Muscle layer of duodenum (tissue), 2 donors: ENCODE results near the gene POLR1A.

ENCODE experiments used
- H3K27ac ChIP-seq: one replicate; pipeline ENCODE4 v1.7.0; 2013; ENCODE audit warnings: mild to moderate bottlenecking, low read length
- H3K27me3 ChIP-seq: one replicate; pipeline ENCODE4 v1.7.0; 2013; ENCODE audit warnings: low read depth, mild to moderate bottlenecking, control low read depth, low read length
- H3K36me3 ChIP-seq, 2 donors: one replicate each; pipeline ENCODE4 v1.7.0; 2013; ENCODE audit warnings: low read length in 2 of 2, control low read depth in 1 of 2, mild to moderate bottlenecking in 1 of 2; ENCODE audit not compliant: insufficient read depth in 2 of 2, control insufficient read depth in 1 of 2
- H3K4me1 ChIP-seq, 2 donors: one replicate each; pipeline ENCODE4 v1.7.0; 2013; ENCODE audit warnings: low read length in 2 of 2, mild to moderate bottlenecking in 2 of 2, control low read depth in 1 of 2, moderate library complexity in 1 of 2; ENCODE audit not compliant: insufficient read depth in 2 of 2, control insufficient read depth in 1 of 2
- H3K4me3 ChIP-seq, 2 donors: one replicate each; pipeline ENCODE4 v1.7.0; 2013; ENCODE audit warnings: low read length in 2 of 2, low read depth in 1 of 2, mild to moderate bottlenecking in 1 of 2
- H3K9me3 ChIP-seq, 2 donors: one replicate each; pipeline ENCODE4 v1.7.0; 2013; ENCODE audit warnings: low read length in 2 of 2, control low read depth in 1 of 2, mild to moderate bottlenecking in 1 of 2; ENCODE audit not compliant: control insufficient read depth in 1 of 2
- donor health status: healthy.

POLR1A gene

DNA sequence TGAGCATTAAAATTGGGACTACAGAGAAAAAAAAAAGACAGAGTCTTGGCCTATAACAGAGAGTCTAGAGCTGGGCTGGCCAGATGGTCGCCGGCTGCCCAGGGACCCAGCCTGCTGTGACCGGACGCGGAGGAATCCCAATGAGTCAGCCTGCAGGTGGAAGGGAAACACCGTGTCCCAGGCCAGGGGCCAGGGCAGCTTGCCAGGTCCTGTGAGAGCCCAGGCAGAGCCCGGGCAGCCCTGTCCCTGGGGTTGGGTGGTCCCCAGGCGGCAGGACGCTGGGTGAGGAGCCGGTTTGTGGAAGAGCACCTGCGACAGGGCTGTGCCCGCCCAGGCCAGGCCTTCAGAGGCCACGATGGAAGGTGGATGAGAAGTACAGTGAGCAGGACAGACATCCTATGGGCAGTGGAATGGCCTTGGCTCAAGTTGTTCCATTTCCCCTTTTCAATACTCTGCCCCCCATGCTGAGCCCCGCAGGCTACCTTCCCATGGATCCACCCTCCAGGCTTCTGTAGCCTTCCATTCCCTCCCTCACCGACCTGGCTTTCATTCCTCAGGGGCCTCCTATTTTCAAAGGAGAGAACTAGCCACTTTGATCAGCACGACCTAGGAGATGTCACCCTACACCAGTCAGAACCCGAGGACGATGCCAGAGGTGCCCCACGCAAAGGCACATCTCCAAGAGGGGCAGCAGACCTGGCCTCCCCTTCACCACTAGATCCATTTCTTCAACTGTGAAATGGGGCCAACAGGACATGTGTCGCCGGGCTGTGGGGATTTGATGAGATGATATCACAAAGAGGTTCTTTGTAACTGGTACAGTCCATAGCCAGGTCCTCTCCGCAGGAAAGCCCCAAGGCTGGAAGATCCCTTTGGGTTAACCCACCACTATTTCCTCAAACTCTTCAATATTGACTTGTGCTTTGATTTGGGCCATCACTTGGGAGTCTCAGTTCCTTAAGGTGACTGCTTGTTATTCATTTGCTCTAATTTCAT is 87.5 kb downstream of the POLR1A start:
- Histone ChIP-seq H3K27ac (no peak overlapping the region), H3K27me3 (no peaks in the 10 kb centered on the region), H3K9me3 (peaks cover 4 to 7% of the 10 kb centered on the region in 2 donors), H3K36me3 (no peaks in the 10 kb centered on the region), H3K4me3 (no peak overlapping the region), H3K4me1 (peaks cover 0 to 3% of the 10 kb centered on the region in 2 donors)

DNA sequence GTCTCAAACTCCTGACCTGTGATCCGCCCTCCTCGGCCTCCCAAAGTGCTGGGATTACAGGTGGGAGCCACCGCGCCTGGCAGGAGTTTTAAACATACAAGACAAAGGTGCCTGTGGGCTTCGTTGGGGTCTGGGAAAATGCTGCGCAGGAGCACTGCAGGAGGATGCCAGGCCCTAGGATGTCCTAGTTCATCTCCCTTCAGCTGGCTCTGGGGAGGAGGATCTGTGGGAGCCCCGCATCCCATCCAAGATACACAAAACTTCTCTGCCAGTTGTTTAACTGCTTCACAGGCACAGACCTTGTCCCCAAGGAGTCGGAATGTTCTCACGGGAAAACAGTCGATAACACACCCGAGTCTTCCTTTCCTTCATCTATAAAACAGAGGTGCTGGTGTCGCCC is 89.1 kb downstream of the POLR1A start:
- H3K9me3 ChIP-seq = peaks cover 4 to 7% of the 10 kb centered on the region in 2 donors
- H3K27ac ChIP-seq = no peak overlapping the region
- peaks cover 0 to 3% of the 10 kb centered on the region in 2 donors for H3K4me1 ChIP-seq
- no peak overlapping the region for H3K4me3 ChIP-seq
- no peaks in the 10 kb centered on the region for H3K27me3 ChIP-seq
- no peaks in the 10 kb centered on the region for H3K36me3 ChIP-seq

DNA sequence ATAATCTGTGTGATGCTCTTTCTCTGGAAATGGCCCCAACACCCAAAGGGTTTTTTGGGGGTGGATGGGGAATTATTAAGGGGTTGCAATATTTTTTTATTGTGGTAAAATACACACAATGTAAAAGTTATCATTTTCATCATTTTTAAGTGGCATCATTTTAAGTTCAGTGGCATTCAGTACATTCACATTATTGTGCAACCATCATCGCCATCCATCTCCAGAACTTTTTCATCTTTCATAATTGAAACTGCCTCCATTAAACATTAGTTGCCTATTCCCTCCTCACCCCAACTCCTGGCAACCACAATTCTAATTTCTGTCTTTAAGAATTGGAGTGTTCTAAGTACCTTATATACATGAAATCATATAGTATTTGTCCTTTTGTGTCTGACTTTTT is 90.0 kb downstream of the POLR1A start:
- H3K4me1 ChIP-seq = no peaks in the 10 kb centered on the region
- H3K27ac ChIP-seq = no peak overlapping the region
- no peaks in the 10 kb centered on the region for H3K36me3 ChIP-seq

DNA sequence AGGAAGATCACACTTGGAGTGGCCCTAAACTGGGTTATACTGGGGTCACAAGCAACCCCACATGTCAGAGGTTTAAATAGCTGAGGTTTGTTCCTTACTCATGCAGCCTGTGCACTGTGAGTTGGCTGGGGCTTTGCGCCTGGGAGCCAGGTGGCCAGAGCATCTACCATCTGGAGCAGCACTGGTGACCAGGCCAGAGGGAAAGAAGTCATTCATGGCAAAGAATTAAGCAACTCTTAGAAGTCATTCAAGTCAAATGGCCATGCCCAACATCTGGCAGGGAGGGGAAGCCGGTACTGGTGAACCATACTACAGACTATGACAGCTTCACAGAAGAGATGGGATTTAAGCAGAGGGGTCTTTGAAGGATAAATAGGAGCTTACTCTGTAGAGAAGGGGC is 90.7 kb downstream of the POLR1A start:
- Histone ChIP-seq H3K27ac (no peak overlapping the region), H3K4me3 (no peak overlapping the region), H3K9me3 (peaks cover 4 to 7% of the 10 kb centered on the region in 2 donors), H3K27me3 (no peaks in the 10 kb centered on the region), H3K4me1 (no peaks in the 10 kb centered on the region), H3K36me3 (no peaks in the 10 kb centered on the region)

More for the DNA sequence above, 90.0 kb downstream of the POLR1A start:
- no peaks in the 10 kb centered on the region for H3K27me3 ChIP-seq
- H3K4me3 ChIP-seq = no peak overlapping the region
- peaks cover 4 to 7% of the 10 kb centered on the region in 2 donors for H3K9me3 ChIP-seq

DNA sequence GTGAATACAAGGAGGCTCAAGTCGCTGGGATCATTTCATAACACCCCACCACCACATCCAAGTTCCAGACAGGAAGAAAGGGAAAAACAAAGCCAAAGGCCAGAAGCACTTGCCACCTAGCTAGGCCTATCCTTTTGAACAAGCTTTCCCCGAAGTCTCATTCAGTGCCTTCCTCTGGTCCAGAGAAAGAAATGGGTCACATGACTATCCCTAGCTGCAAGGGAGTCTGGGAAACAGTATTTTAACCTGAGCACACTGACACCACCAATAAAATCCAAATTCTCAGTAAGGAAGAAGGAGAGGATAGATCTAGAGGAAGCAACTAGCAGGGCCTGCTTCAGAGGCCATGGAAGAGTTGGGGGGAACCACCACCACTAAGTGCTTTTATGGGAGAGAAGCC is 91.2 kb downstream of the POLR1A start:
- H3K27ac ChIP-seq = no peak overlapping the region
- no peaks in the 10 kb centered on the region for H3K4me1 ChIP-seq
- no peaks in the 10 kb centered on the region for H3K36me3 ChIP-seq
- no peaks in the 10 kb centered on the region for H3K27me3 ChIP-seq
- H3K9me3 ChIP-seq = peaks cover 4 to 7% of the 10 kb centered on the region in 2 donors
- no peak overlapping the region for H3K4me3 ChIP-seq

DNA sequence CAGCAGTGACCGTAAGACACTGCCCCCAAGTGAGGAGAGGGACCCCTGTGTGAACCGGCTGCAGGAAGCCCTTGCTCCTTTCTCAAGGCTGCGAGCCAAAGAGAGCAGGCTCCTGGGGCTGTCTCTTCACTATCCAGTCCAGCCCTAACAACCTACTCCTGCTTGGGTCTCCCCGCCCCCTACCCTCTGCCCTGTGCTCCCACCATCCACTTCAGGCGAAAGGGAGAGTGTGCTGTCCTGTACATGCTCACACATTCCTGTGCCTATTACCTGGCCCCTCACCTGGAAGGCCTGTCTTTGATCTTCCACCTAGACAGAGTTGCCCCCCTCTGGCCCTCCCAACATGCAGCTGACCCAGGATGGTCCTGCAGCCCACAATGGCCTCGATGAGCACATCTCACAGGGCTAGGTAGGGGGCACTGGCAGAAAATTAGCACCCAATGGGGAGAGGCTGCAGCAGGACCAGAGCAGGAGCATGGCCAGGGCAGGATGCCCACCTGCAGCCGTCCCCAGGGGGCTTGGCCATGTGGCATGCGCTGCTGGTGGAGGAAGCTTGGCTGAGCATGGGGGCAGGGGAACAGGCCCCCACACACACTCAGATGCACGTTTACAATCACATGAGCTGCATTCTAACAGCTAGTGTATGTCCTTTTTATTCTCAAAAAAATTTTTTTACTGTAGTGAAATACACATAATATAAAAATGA is 93.5 kb downstream of the POLR1A start:
- Histone ChIP-seq H3K36me3 (no peaks in the 10 kb centered on the region), H3K27me3 (no peaks in the 10 kb centered on the region), H3K4me1 (no peaks in the 10 kb centered on the region), H3K4me3 (no peak overlapping the region), H3K9me3 (peaks cover 4 to 7% of the 10 kb centered on the region in 2 donors), H3K27ac (no peak overlapping the region)

DNA sequence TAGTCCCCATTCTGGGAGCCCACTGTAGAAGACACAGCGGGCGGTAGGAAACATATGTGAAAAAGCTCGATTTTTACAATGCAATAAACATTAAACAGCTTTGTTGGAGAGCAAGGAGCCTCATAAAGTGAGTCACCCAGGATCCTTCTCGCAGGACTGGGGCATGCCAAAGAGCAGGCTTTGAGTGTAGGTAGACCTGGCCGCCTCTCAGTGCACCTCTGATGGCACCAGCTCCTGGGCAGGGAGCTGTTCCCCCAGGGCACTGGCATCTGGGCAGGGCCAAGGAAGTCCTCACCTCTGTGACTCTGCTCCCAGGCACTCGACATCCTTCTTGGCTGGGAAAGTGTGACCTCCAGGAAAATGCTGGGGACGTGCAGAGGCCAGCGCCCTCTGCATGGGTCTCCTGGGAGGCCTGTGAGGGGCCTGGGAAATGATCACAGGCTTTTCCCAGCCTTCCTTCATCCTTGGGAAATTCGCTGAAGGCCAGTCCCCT is 94.2 kb downstream of the POLR1A start:
- Histone ChIP-seq H3K27me3 (no peaks in the 10 kb centered on the region), H3K27ac (no peak overlapping the region), H3K4me3 (no peak overlapping the region), H3K9me3 (peaks cover 4 to 7% of the 10 kb centered on the region in 2 donors), H3K36me3 (no peaks in the 10 kb centered on the region), H3K4me1 (no peaks in the 10 kb centered on the region)

DNA sequence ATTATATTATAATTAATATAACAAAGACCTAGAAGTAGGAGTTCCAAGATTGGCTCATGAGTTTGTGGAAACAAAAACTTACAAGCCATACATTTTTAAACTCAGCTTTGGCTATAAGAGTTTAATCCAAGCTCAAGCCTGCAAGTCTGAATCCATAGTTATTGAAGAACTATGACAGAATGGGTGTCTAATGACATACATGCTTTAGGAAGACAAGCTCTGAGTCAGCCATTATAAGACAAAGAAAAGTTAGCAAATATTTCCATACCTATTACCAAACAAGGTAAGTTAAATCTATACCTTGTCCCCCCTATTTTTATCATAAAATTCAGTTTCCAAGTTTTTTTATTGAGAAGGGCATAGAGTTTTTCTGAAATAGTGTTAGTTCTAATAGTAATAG is 95.6 kb downstream of the POLR1A start:
- Histone ChIP-seq H3K4me3 (no peak overlapping the region), H3K27ac (no peak overlapping the region), H3K36me3 (no peaks in the 10 kb centered on the region), H3K4me1 (no peaks in the 10 kb centered on the region), H3K27me3 (no peaks in the 10 kb centered on the region), H3K9me3 (peaks cover 4 to 7% of the 10 kb centered on the region in 2 donors)

DNA sequence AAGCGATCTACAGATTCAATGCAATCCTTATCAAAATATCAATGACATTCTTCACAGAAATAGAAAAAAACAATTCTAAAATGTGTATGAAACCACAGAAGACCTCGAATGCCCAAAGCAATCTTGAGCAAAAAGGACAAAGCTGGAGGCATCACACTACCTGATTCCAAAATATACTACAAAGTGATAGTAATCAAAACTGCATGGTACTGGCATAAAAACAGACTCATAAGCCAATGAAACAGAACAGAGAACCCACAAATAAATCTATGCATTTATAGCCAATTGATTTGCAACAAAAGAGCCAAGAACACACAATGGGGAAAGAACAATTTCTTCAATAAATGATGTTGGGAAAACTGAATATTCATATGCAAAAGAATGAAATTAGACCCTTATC is 99.2 kb downstream of the POLR1A start:
- Histone ChIP-seq H3K9me3 (no peaks in the 10 kb centered on the region), H3K4me1 (no peaks in the 10 kb centered on the region), H3K27ac (no peak overlapping the region), H3K27me3 (no peaks in the 10 kb centered on the region), H3K36me3 (no peaks in the 10 kb centered on the region), H3K4me3 (no peak overlapping the region)

DNA sequence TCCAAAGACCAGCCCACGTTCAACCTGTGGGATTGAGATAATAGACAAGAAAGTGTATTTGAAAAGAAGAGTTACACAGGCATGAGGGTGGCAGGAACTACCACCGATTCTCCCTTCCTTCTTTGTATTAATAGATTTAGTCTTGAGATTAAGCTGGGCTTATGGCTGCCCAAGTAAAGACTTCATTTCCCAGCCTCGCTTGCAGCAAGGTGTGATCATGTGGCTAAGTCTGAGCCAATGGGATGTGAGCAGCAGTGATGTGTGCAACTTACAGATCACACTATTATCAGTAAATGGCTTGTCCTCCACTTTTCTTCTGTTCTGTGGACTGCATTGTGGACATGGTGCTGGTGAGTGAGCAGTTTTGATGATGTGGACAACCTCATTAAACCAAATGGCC is 101.7 kb downstream of the POLR1A start:
- Histone ChIP-seq H3K27me3 (no peaks in the 10 kb centered on the region), H3K27ac (no peak overlapping the region), H3K4me3 (no peak overlapping the region), H3K36me3 (no peaks in the 10 kb centered on the region), H3K4me1 (peaks cover 6 to 7% of the 10 kb centered on the region in 2 donors), H3K9me3 (no peaks in the 10 kb centered on the region)

DNA sequence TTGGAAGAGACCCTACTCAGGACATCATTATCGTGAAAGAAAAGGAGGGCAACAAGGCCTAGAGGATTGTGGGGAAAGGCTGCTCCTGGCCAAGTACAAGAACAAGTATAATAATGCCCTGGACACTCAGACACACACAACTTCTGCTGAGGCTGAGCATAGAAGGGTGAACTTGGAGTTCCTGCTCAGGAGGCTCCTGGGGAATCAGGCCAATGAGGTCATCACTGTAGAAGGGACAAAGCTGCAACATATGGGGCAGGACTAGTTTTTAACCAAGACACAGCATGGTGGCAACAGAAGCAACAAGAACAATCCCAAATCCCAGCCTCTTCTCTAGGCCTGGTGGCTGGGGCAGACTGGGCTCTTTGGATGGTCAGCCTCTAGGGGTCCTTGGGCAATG is 102.6 kb downstream of the POLR1A start:
- Histone ChIP-seq H3K27ac (no peak overlapping the region), H3K4me1 (peaks cover 14 to 16% of the 10 kb centered on the region in 2 donors), H3K36me3 (no peaks in the 10 kb centered on the region), H3K4me3 (no peak overlapping the region), H3K27me3 (no peaks in the 10 kb centered on the region), H3K9me3 (no peaks in the 10 kb centered on the region)
